Upper lobe of left lung (tissue), 6 donors: Measurements from ENCODE around the gene BIN2. TPM values are rescaled to one million over a fixed set of nuclear protein-coding genes. Genes with fewer than 3 reads are reported as not detected.

ENCODE experiments used
- ATAC-seq, 2 donors: fragments of 200-7000 bp; cut with Tn5 transposase; one replicate each; pipeline ENCODE4 v1.9.1; 2022; ENCODE audit warnings: mild to moderate bottlenecking in 2 of 2, moderate library complexity in 2 of 2; ENCODE audit not compliant: low FRiP score in 2 of 2
- DNase-seq, 2 donors: peaks; one replicate each; pipeline ENCODE4 v3.0.0-alpha.2; 2019 to 2020
- H3K27ac ChIP-seq, 4 donors: fragments of 200-600 bp; sonication (generic); one replicate each; pipeline ENCODE4 v1.5.1; 2016 to 2019
- H3K27me3 ChIP-seq, 4 donors: fragments of 200-600 bp; sonication (generic); one replicate each; pipeline ENCODE4 v1.5.1; 2017 to 2019
- H3K36me3 ChIP-seq, 4 donors: fragments of 200-600 bp; sonication (generic); one replicate each; pipeline ENCODE4 v1.5.1; 2016 to 2019
- H3K4me1 ChIP-seq, 4 donors: fragments of 200-600 bp; sonication (generic); one replicate each; pipeline ENCODE4 v1.5.1; 2018 to 2019
- H3K4me3 ChIP-seq, 4 donors: fragments of 200-600 bp; sonication (generic); one replicate each; pipeline ENCODE4 v1.5.1; 2017 to 2019; ENCODE audit warnings: mild to moderate bottlenecking in 2 of 4, moderate library complexity in 1 of 4
- H3K9me3 ChIP-seq, 4 donors: fragments of 200-600 bp; sonication (generic); one replicate each; pipeline ENCODE4 v1.5.1; 2018 to 2019
- EP300 ChIP-seq, 4 donors: sonication (generic); formaldehyde crosslinking; IDR thresholded peaks; one replicate each; pipeline ENCODE4 v1.5.1; 2017; ENCODE audit warnings: antibody characterized with exemption in 4 of 4, control low read depth in 2 of 4
- POLR2A ChIP-seq, 4 donors: fragments of 450-650 bp; IDR thresholded peaks; one replicate each; pipeline ENCODE4 v1.5.1; 2016 to 2017; ENCODE audit warnings: antibody characterized with exemption in 4 of 4, mild to moderate bottlenecking in 2 of 4
- POLR2AphosphoS5 ChIP-seq, 2 donors: sonication (generic); formaldehyde crosslinking; IDR thresholded peaks; one replicate each; pipeline ENCODE4 v1.5.1; 2017; ENCODE audit warnings: antibody characterized with exemption in 2 of 2
- WGBS, 2 donors: methylation state at CpG; one replicate each; pipeline ENCODE4 v1.1.5; 2017 to 2018; 5-methylcytosine and 5-hydroxymethylcytosine counted together
- total RNA-seq, 6 donors: library from RNA; depleted of rRNA in 4 of 6; stranded (reverse); fragments of >200 nt in 4 of 6; gene quantifications; one replicate each; pipeline versions ENCODE4 v1.1.0 to v1.2.1, GENCODE V29; 2016 to 2021
- TF ChIP-seq, protein P1 (sequence below), 6 experiments: fragments of 450-650 bp in 4 of 6; fragments of 200-600 bp in 2 of 6; sonication (generic) in 2 of 6; IDR thresholded peaks; one replicate each; pipeline ENCODE4 v1.5.1; 2016 to 2019; ENCODE audit warnings: antibody characterized with exemption in 6 of 6
- donor health status: DM: no; HTN: no; CAD: no; lungs with moderate emphysema.
- donor health status: DM: no; HTN: yes; CAD: no; lungs with severe emphysema.

BIN2 gene
- total RNA-seq, 6 donors from 2014 or later: 16.5 to 54.5 (median 30.6) TPM

DNA sequence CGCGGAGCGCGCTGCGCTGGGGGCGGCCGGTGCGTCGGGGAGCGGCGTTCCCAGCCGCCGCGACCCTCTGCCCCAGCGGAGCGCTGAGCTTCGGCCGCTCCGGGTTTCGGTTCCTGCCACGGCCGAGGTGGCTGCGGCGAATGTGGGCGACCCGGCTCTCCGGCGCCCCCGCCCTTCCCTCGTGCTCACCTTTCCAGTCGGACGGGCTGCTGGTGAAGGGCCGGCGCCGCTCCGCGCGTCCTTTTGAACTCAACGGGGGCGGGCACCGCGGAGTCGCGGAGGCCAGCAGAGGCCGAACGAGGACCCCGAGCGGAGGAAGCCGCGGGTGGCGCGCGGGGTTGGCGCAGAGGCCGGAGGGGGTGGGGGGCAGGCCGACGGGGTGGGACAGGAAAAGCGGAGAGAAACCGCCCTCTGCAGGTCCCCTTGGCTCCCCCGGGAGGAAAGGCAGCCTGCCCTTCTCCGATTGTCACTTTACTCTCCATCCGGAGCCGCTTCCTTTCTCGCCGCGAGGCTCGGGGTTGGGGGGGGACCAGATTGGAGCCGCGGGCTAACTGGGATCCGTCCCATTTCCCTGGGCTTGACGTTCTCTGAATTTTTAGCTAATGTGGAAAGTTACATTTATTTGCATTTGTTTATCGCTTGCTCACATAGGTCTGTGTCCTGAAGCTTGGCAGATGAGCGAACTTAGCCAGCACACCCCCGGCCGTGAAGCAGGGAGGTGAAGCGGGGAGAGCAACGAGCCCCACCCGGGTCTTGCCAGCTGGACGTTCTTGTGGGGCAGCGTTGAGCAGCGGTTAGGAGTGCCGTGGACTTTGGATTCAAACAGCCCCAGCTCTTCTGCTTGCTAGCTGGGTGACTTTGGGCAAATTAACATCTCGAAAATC is 53.7 kb downstream of the BIN2 start, which contains the start of gene SMAGP:
Gene SMAGP (minus strand): TSS at position 349 of the 884 bp plus-strand sequence. CDS start 1,137 bp downstream, outside the sequence.
- no peaks in the 10 kb centered on the region for H3K27me3 ChIP-seq
- H3K4me1 ChIP-seq: peaks cover 4 to 31% (median 15%) of the 10 kb centered on the region in 4 donors
- no peaks in the 10 kb centered on the region for H3K36me3 ChIP-seq
- no peaks in the 10 kb centered on the region for H3K9me3 ChIP-seq
- peak within 1 kb of the TSS; percentile 69 to 87 (median 83) for H3K4me3 ChIP-seq
- DNase-seq: peak; percentile 83 to 95
- TF ChIP-seq, protein P1, sequence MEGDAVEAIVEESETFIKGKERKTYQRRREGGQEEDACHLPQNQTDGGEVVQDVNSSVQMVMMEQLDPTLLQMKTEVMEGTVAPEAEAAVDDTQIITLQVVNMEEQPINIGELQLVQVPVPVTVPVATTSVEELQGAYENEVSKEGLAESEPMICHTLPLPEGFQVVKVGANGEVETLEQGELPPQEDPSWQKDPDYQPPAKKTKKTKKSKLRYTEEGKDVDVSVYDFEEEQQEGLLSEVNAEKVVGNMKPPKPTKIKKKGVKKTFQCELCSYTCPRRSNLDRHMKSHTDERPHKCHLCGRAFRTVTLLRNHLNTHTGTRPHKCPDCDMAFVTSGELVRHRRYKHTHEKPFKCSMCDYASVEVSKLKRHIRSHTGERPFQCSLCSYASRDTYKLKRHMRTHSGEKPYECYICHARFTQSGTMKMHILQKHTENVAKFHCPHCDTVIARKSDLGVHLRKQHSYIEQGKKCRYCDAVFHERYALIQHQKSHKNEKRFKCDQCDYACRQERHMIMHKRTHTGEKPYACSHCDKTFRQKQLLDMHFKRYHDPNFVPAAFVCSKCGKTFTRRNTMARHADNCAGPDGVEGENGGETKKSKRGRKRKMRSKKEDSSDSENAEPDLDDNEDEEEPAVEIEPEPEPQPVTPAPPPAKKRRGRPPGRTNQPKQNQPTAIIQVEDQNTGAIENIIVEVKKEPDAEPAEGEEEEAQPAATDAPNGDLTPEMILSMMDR (IDR thresholded peaks at IDR 0.05): peak in 1 of 6 experiments; percentile 2
- TF ChIP-seq EP300 (IDR thresholded peaks at IDR 0.05) (no peak), POLR2AphosphoS5 (IDR thresholded peaks at IDR 0.05) (peak in 1 of 2 donors; percentile 22), POLR2A (IDR thresholded peaks at IDR 0.05) (peak in 1 of 4 donors; percentile 38)
- 0% methylated on average over 21 to 25 of the region's 83 CpGs for WGBS, 2 donors
- peak within 1 kb of the TSS; percentile 79 to 85 (median 82) for H3K27ac ChIP-seq
- ATAC-seq: peak; percentile 79 to 86

DNA sequence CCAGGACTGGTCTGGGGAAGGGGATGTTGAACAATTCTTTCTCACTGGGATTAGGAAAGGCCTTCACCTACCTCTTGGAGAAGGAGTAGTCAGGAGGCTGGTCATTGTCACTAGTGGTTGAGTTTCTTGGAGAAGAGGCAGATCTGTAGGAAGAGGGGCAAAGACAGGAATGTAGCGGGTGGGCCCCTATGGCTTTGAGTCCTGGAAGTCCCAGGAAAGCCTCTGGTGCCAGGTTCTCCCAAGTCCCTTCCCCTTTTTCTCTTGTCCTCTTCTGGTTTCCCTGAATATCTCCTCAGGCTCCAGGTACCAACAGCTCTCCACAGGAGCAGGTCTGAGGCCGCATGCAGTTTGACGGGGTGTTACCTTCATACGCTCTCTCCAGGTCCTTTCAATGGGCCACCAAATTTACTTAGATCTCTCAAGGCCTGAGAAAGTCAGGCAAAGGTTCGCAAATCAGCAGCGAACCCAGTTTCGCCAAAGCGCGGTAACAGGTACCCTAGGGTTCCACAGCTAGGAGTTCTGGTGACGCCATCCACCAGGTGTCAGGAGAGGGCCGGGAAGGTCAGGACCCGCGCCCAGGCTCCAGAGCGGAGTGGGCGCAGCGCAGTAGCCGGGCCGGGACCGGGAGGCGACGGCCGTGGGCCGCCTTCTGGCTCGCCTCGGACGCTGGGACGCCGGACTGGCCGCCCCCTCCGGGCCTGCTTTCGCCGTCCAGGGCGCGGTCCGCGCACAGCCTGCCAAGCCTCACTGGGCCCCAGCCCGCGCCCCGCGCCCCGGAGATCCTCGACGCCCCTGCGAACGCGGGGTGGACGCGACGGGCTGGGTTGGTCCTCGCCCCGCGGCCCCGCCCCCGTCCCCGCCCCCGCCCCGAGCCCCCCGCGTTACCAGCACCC is 54.6 kb downstream of the BIN2 start:
- Histone ChIP-seq H3K27ac (peak overlapping the region; percentile 79 to 85 (median 82)), H3K4me3 (peak overlapping the region; percentile 69 to 87 (median 83)), H3K4me1 (peaks cover 4 to 31% (median 15%) of the 10 kb centered on the region in 4 donors), H3K36me3 (no peaks in the 10 kb centered on the region), H3K9me3 (no peaks in the 10 kb centered on the region), H3K27me3 (no peaks in the 10 kb centered on the region)
- ATAC-seq: peak; percentile 73 to 86
- peak; percentile 84 to 91 for DNase-seq
- 9 to 37% methylated on average over 11 to 21 of the region's 59 CpGs for WGBS, 2 donors
- TF ChIP-seq, protein P1 (IDR thresholded peaks at IDR 0.05): peak in 5 of 6 experiments; percentile 24 to 80 (median 63)
- peak in 1 of 4 donors; percentile 41 for TF ChIP-seq POLR2A (IDR thresholded peaks at IDR 0.05)
- peak in 1 of 2 donors; percentile 15 for TF ChIP-seq POLR2AphosphoS5 (IDR thresholded peaks at IDR 0.05)
- no peak for TF ChIP-seq EP300 (IDR thresholded peaks at IDR 0.05)

DNA sequence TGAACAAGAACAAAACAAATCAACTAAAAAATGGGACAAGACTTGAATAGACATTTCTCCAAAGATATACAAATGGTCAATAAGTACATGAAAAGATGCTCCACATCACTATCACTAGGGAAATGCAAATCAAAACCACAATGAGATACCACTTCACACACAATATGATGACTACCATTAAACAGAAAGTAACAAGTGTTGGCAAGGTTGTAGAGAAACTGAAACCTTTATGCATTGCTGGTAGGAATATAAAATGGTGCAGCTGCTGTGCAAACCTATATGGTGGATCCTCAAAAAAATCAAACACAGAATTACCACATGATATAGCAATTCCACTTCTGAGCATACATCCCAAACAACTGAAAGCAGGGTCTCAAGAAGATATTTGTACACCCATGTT is 59.0 kb downstream of the BIN2 start:
- no peaks in the 10 kb centered on the region for H3K27me3 ChIP-seq
- H3K36me3 ChIP-seq: no peaks in the 10 kb centered on the region
- no peak for TF ChIP-seq POLR2A (IDR thresholded peaks at IDR 0.05)
- TF ChIP-seq, protein P1 (IDR thresholded peaks at IDR 0.05): no peak
- no peak for TF ChIP-seq POLR2AphosphoS5 (IDR thresholded peaks at IDR 0.05)
- TF ChIP-seq EP300 (IDR thresholded peaks at IDR 0.05): no peak
- no peak for ATAC-seq
- no peak overlapping the region for H3K4me3 ChIP-seq
- no peaks in the 10 kb centered on the region for H3K9me3 ChIP-seq
- H3K4me1 ChIP-seq: peaks cover 0 to 27% (median 12%) of the 10 kb centered on the region in 4 donors
- no peak for DNase-seq
- H3K27ac ChIP-seq: no peak overlapping the region

DNA sequence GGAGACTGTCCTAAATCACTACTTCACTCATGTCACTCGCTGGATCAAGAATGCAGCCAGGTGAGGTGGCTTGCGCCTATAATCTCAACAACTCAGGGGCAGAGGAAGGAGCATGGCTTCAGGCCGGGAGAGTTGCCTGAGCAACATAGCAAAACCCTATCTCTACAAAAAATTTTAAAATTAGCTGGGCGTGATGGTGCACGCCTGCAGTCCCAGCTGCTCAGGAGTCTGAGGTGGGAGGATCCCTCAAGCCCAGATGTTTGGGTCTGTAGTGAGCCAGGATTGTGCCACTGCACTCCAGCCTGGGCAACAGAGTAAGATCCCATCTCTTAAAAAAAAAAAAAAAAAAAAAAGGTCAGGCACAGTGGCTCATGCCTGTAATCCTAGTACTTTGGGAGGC is 59.7 kb downstream of the BIN2 start:
- WGBS, 2 donors: 93 to 94% methylated on average over 5 of the region's 5 CpGs
- Histone ChIP-seq H3K4me3 (no peak overlapping the region), H3K27me3 (no peaks in the 10 kb centered on the region), H3K4me1 (peaks cover 0 to 20% (median 10%) of the 10 kb centered on the region in 4 donors), H3K27ac (no peak overlapping the region), H3K9me3 (no peaks in the 10 kb centered on the region), H3K36me3 (no peaks in the 10 kb centered on the region)
- ATAC-seq (no peak), DNase-seq (no peak)
- TF ChIP-seq, protein P1 (IDR thresholded peaks at IDR 0.05): no peak
- TF ChIP-seq POLR2AphosphoS5 (IDR thresholded peaks at IDR 0.05) (no peak), POLR2A (IDR thresholded peaks at IDR 0.05) (no peak), EP300 (IDR thresholded peaks at IDR 0.05) (no peak)
